ENCODE results near the gene VTN.

Gene VTN

DNA sequence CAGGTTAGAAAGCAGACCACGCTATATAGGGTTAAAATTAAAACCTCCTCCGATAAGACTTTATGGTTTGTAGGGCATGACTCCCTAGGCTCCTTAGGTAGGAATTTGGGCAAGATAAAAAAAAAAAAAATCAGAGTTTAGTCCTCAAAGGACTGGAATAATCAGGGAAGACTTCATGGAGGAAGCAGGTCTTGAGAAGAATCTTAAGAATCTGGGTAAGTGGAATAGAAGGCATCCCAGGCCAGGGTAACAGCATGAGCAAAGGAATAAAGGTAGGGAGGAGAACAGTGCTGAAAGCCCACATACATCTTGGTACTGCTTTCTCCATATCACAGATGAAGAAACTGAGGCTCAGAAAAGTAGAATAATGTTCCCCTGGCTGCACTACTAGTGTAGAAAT is 20.5 kb upstream of the VTN start:
- Histone ChIP-seq H3K27me3 (no peaks in the 10 kb centered on the region), H3K9me3 (no peaks in the 10 kb centered on the region), H3K27ac (no peak overlapping the region), H3K4me1 (peaks cover 0 to under 1% (median 0%) of the 10 kb centered on the region in 4 donors), H3K4me3 (no peak overlapping the region), H3K36me3 (peaks cover 47 to 81% (median 66%) of the 10 kb centered on the region in 3 donors)
- intact Hi-C loops (cut with DNase I; ENCODE audit: low total_unique reads): no loop called here
- DNase-seq: no peak
- TF ChIP-seq, protein P1, sequence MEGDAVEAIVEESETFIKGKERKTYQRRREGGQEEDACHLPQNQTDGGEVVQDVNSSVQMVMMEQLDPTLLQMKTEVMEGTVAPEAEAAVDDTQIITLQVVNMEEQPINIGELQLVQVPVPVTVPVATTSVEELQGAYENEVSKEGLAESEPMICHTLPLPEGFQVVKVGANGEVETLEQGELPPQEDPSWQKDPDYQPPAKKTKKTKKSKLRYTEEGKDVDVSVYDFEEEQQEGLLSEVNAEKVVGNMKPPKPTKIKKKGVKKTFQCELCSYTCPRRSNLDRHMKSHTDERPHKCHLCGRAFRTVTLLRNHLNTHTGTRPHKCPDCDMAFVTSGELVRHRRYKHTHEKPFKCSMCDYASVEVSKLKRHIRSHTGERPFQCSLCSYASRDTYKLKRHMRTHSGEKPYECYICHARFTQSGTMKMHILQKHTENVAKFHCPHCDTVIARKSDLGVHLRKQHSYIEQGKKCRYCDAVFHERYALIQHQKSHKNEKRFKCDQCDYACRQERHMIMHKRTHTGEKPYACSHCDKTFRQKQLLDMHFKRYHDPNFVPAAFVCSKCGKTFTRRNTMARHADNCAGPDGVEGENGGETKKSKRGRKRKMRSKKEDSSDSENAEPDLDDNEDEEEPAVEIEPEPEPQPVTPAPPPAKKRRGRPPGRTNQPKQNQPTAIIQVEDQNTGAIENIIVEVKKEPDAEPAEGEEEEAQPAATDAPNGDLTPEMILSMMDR (IDR thresholded peaks at IDR 0.05): no peak

DNA sequence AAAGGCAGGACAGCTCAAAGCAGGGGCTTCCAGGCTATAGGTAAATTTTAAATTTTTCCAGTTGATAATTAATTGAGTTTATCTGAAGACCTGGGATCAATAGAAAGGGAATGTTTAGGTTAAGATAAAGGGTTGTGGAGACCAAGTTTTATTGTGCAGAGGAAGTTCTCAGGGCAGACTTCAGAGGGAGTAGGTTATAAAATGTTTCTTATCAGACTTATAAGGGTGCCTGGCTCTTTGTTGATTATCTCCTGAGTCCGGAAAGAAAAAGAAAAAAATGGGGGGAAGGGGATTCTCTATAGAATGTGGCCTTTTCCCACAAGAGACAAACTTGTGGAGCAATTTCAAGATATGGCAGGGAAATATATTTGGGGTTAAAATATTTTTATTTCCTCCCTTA is 20.0 kb upstream of the VTN start:
- no peaks in the 10 kb centered on the region for H3K9me3 ChIP-seq
- intact Hi-C loops (cut with DNase I; ENCODE audit: low total_unique reads): no loop called here

DNA sequence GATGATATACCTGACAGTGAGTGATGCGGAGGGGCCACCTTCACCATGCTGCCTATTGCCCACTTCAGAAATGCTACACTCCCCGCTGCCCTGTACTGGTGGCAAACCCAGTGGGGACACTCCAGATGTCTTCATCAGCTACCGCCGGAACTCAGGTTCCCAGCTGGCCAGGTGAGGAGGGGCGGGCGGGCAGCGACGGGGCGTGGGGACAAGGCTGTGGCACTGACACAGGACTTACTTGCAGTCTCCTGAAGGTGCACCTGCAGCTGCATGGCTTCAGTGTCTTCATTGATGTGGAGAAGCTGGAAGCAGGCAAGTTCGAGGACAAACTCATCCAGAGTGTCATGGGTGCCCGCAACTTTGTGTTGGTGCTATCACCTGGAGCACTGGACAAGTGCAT is 18.0 kb upstream of the VTN start:
- TF ChIP-seq, protein P1 (IDR thresholded peaks at IDR 0.05): no peak
- H3K27me3 ChIP-seq: no peaks in the 10 kb centered on the region
- peaks cover 0 to 4% (median 0%) of the 10 kb centered on the region in 4 donors for H3K4me1 ChIP-seq
- peaks cover 37 to 80% (median 59%) of the 10 kb centered on the region in 3 donors for H3K36me3 ChIP-seq
- intact Hi-C loops (cut with DNase I; ENCODE audit: low total_unique reads): no loop called here
- DNase-seq: no peak
- H3K4me3 ChIP-seq: no peak overlapping the region
- H3K27ac ChIP-seq: no peak overlapping the region
- no peaks in the 10 kb centered on the region for H3K9me3 ChIP-seq

More for the DNA sequence above, 20.0 kb upstream of the VTN start:
- TF ChIP-seq, protein P1 (IDR thresholded peaks at IDR 0.05): no peak
- Histone ChIP-seq H3K36me3 (peaks cover 46 to 81% (median 64%) of the 10 kb centered on the region in 3 donors), H3K4me1 (peaks cover 0 to 4% (median 0%) of the 10 kb centered on the region in 4 donors), H3K4me3 (no peak overlapping the region), H3K27me3 (no peaks in the 10 kb centered on the region), H3K27ac (no peak overlapping the region)
- no peak for DNase-seq

DNA sequence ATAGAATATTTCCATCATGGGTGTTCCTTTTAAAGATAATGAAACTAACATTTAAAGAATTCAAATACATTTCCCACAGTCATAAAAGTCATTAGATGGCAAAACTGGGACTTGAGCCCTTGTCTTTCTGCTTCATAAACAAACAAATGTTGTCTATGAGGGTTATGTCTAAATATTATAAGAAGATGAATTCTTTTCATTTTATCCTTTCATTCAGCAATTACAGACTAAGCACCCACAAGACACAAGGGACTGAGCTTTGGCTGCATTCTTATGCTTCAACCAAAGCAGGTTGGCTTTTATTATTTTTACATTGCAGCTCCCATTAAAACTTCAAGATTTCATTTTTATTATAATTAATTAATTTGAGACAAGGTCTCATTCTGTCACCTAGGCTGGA is 16.3 kb upstream of the VTN start:
- Histone ChIP-seq H3K27ac (no peak overlapping the region), H3K27me3 (no peaks in the 10 kb centered on the region), H3K4me3 (no peak overlapping the region), H3K9me3 (no peaks in the 10 kb centered on the region), H3K36me3 (peaks cover 32 to 79% (median 45%) of the 10 kb centered on the region in 3 donors), H3K4me1 (peaks cover 0 to 4% (median 0%) of the 10 kb centered on the region in 4 donors)
- DNase-seq: no peak
- intact Hi-C loops (cut with DNase I; ENCODE audit: low total_unique reads): no loop called here
- TF ChIP-seq, protein P1 (IDR thresholded peaks at IDR 0.05): no peak

DNA sequence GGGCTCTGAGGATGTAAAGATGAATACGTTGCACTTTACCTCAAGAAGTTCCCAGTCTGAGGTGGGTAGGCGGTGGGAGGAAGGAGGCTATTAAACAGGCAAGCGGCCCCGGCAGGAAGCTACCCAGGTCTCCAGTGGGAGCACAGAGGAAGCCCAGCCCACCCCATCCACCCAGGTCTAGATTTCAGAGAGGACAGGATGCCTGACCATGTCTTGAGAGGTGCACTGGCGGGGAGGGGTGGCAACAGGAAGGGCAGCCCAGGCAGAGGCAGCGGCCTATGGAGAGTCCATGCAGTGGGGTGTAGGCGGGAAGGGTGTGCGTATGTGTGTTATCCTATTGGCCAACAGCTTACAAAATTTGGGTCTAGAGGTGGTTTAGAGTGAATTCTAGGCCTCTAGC is 15.3 kb upstream of the VTN start:
- intact Hi-C loops (cut with DNase I; ENCODE audit: low total_unique reads): no loop called here
- Histone ChIP-seq H3K9me3 (no peaks in the 10 kb centered on the region), H3K27ac (no peak overlapping the region), H3K4me1 (peaks cover 0 to 4% (median 0%) of the 10 kb centered on the region in 4 donors), H3K36me3 (peaks cover 22 to 71% (median 35%) of the 10 kb centered on the region in 3 donors), H3K27me3 (no peaks in the 10 kb centered on the region), H3K4me3 (peak overlapping the region; percentile 40 to 51)
- TF ChIP-seq, protein P1 (IDR thresholded peaks at IDR 0.05): no peak
- no peak for DNase-seq

DNA sequence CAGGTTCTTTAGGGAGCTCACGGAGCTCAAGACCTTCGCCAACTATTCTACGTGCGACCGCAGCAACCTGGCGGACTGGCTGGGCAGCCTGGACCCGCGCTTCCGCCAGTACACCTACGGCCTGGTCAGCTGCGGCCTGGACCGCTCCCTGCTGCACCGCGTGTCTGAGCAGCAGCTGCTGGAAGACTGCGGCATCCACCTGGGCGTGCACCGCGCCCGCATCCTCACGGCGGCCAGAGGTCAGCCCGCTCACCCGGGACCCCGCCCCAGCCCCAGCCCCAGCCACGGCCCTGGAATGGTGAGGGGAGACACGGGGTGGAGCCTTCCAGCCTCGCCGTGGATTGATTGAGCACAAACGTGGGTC is 14.9 kb upstream of the VTN start:
- no peak overlapping the region for H3K27ac ChIP-seq
- peaks cover 22 to 67% (median 31%) of the 10 kb centered on the region in 3 donors for H3K36me3 ChIP-seq

More for the DNA sequence above, 14.9 kb upstream of the VTN start:
- H3K9me3 ChIP-seq: no peaks in the 10 kb centered on the region
- H3K4me1 ChIP-seq: peaks cover 0 to 4% (median 0%) of the 10 kb centered on the region in 4 donors
- H3K27me3 ChIP-seq: no peaks in the 10 kb centered on the region
- TF ChIP-seq, protein P1 (IDR thresholded peaks at IDR 0.05): no peak
- no peak for DNase-seq
- intact Hi-C loops (cut with DNase I; ENCODE audit: low total_unique reads): no loop called here
- H3K4me3 ChIP-seq: peak overlapping the region; percentile 40 to 51

All from tibial artery (tissue), 4 donors.